OCI-LY3 (cell line): ENCODE measurements around the gene TEX10.
"Not testable (repeated sequence)": the region's sequence is repeated elsewhere in the genome, so short reads cannot be mapped to it uniquely, and the experiment has no call there.

Experiments used
- H2AFZ ChIP-seq: fragments of 200-600, 300-600 bp; shearing (Covaris generic); 2 replicates; pipeline ENCODE4 v1.6.0; 2014; ENCODE audit warnings: antibody characterized with exemption, low read depth, low read length
- H3K27ac ChIP-seq: fragments of 200-600, 300-600 bp; sonication (generic); 2 replicates; pipeline ENCODE4 v1.5.1; 2014; ENCODE audit warnings: mild to moderate bottlenecking, low read length, moderate library complexity, mixed read lengths
- H3K27me3 ChIP-seq: fragments of 200-600, 300-600 bp; sonication (generic); 2 replicates; pipeline ENCODE4 v1.6.1; 2014; ENCODE audit warnings: low read depth, low read length, mixed read lengths
- H3K36me3 ChIP-seq: fragments of 200-600, 300-600 bp; sonication (generic); replicated peaks from 2 replicates; pipeline ENCODE3; 2014; ENCODE audit warnings: low read depth, low read length, mixed read lengths
- H3K4me1 ChIP-seq: fragments of 300-600, 200-600 bp; sonication (generic); 2 replicates; pipeline ENCODE4 v1.6.1; 2014; ENCODE audit warnings: low read length, mixed read lengths
- H3K4me2 ChIP-seq: fragments of 200-600, 300-600 bp; sonication (generic); 2 replicates; pipeline ENCODE4 v1.6.1; 2014; ENCODE audit warnings: low read length, mixed read lengths
- H3K4me3 ChIP-seq: fragments of 300-600, 200-600 bp; sonication (generic); 2 replicates; pipeline ENCODE4 v1.5.1; 2014; ENCODE audit warnings: antibody characterized with exemption, mild to moderate bottlenecking, low read length, moderate library complexity
- H3K79me2 ChIP-seq: fragments of 300-600, 200-600 bp; shearing (Covaris generic); 2 replicates; pipeline ENCODE4 v1.6.1; 2014; ENCODE audit warnings: mild to moderate bottlenecking, low read length, mixed read lengths
- H3K9ac ChIP-seq: fragments of 300-600, 200-600 bp; shearing (Covaris generic); 2 replicates; pipeline ENCODE4 v1.6.0; 2014; ENCODE audit warnings: mild to moderate bottlenecking, low read length, moderate library complexity
- H3K9me3 ChIP-seq: fragments of 200-600, 300-600 bp; shearing (Covaris generic); 2 replicates; pipeline ENCODE4 v1.6.1; 2014; ENCODE audit warnings: low read length, mixed read lengths; ENCODE audit not compliant: insufficient read depth
- H4K20me1 ChIP-seq: fragments of 200-600, 300-600 bp; sonication (generic); 2 replicates; pipeline ENCODE4 v1.6.1; 2016; ENCODE audit warnings: low read length, mixed read lengths; ENCODE audit not compliant: insufficient read depth
- CTCF ChIP-seq: fragments of 200-600, 300-600 bp; sonication (generic); IDR thresholded peaks from 2 replicates; pipeline ENCODE4 v1.5.1; 2014; ENCODE audit warnings: antibody characterized with exemption, low read length, low read depth
- EZH2phosphoT487 ChIP-seq: fragments of 200-600 bp; shearing (Covaris generic); IDR thresholded peaks from 2 replicates; pipeline ENCODE4 v1.6.1; 2018; ENCODE audit warnings: antibody characterized with exemption, mixed run types, low read depth

Gene TEX10

GRCh38 chr9:100394816-100395215 lies 42.1 kb upstream of the TEX10 start:
- H3K4me2 ChIP-seq: no peak overlapping the region
- no peaks in the 10 kb centered on the region for H3K4me1 ChIP-seq
- H3K36me3 ChIP-seq: no peaks in the 10 kb centered on the region
- H3K79me2 ChIP-seq: no peaks in the 10 kb centered on the region
- no peak overlapping the region for H3K4me3 ChIP-seq
- no peak overlapping the region for H2AFZ ChIP-seq
- H3K9me3 ChIP-seq: no peaks in the 10 kb centered on the region
- no peak overlapping the region for H3K9ac ChIP-seq
- H3K27me3 ChIP-seq: no peaks in the 10 kb centered on the region
- no peak overlapping the region for H3K27ac ChIP-seq
- H4K20me1 ChIP-seq: no peaks in the 10 kb centered on the region
- TF ChIP-seq EZH2phosphoT487 (no peak), CTCF (no peak)

GRCh38 chr9:100394032-100394695 lies 41.4 kb upstream of the TEX10 start:
- Histone ChIP-seq H3K4me1 (no peaks in the 10 kb centered on the region), H3K27ac (no peak overlapping the region), H3K27me3 (no peaks in the 10 kb centered on the region), H3K4me3 (no peak overlapping the region), H3K79me2 (no peaks in the 10 kb centered on the region), H4K20me1 (no peaks in the 10 kb centered on the region), H3K36me3 (no peaks in the 10 kb centered on the region), H3K9me3 (no peaks in the 10 kb centered on the region), H2AFZ (no peak overlapping the region), H3K4me2 (no peak overlapping the region), H3K9ac (no peak overlapping the region)
- TF ChIP-seq EZH2phosphoT487 (no peak), CTCF (no peak)

GRCh38 chr9:100392989-100393388 lies 40.2 kb upstream of the TEX10 start:
- H3K27ac ChIP-seq, H3K27me3 ChIP-seq, H3K4me1 ChIP-seq, H3K9me3 ChIP-seq, H4K20me1 ChIP-seq, H3K4me3 ChIP-seq, H2AFZ ChIP-seq, H3K79me2 ChIP-seq, H3K36me3 ChIP-seq, H3K9ac ChIP-seq, H3K4me2 ChIP-seq: not testable (repeated sequence)

- H3K27ac ChIP-seq: no peak overlapping the region
These were observed 27.1 kb upstream of the TEX10 start for GRCh38 chr9:100379862-100380261.

More at GRCh38 chr9:100379862-100380261, 27.1 kb upstream of the TEX10 start:
- no peak overlapping the region for H3K4me3 ChIP-seq
- TF ChIP-seq CTCF (no peak), EZH2phosphoT487 (no peak)
- H4K20me1 ChIP-seq: no peaks in the 10 kb centered on the region
- peaks cover 8% of the 10 kb centered on the region for H3K9me3 ChIP-seq
- no peak overlapping the region for H3K9ac ChIP-seq
- H2AFZ ChIP-seq: no peak overlapping the region
- H3K4me1 ChIP-seq: no peaks in the 10 kb centered on the region
- no peak overlapping the region for H3K4me2 ChIP-seq
- H3K79me2 ChIP-seq: no peaks in the 10 kb centered on the region
- H3K36me3 ChIP-seq: no peaks in the 10 kb centered on the region
- H3K27me3 ChIP-seq: no peaks in the 10 kb centered on the region
